Hepatic stellate cell (primary cell): ENCODE measurements around the gene B3GALT4.
A peak's percentile ranks its signal among the peaks of the same experiment; 100 is the strongest.

Source experiments
- DNase-seq: peaks from one replicate; pipeline ENCODE4 v3.0.0; 2011; ENCODE audit warnings: low spot score

The B3GALT4 gene

DNA sequence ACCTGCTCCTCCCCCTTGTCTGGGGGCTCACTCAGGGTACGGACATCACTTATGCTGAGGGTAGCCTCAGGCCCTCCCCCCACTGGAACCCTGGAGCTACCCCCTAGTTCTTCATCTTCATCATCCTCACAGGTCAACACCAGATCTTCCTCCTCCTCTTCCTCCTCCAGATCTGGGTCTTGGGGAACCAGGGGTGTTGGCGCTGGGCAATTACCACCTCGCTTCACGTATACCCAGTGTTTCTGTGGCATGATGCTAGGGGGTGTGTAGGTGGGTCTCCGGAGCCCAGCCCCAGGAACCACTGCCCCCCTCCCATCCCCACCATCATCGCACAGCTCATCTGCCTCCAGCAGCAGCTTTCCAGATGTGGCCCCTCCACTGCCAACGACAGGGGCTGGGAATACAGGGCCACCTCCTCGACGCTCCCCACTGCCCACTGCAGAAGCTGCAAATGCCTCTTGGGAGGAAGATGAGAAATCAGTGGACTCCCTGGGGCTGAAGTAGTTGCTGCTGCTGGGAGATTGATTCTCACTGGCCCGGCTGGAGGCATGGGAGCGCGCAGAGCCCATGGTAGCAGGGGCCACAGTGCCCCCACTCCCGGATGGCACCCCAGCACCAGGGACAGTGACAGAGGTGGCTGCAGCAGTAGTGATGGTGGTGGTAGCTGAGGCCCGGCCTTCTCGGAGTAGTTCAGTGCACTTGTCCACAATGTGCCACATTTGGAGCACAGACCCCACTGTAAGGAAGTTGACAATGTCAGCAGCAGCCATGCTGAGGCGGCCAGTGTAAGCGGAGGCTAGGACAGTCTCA lies 39.1 kb downstream of the B3GALT4 start:
- DNase-seq: no peak

- no peak for DNase-seq
Measured at GRCh38 chr6:33316603-33317418, 39.9 kb downstream of the B3GALT4 start.

- DNase-seq: peak; percentile 84
Measured at GRCh38 chr6:33317419-33317668, 40.4 kb downstream of the B3GALT4 start.

DNA sequence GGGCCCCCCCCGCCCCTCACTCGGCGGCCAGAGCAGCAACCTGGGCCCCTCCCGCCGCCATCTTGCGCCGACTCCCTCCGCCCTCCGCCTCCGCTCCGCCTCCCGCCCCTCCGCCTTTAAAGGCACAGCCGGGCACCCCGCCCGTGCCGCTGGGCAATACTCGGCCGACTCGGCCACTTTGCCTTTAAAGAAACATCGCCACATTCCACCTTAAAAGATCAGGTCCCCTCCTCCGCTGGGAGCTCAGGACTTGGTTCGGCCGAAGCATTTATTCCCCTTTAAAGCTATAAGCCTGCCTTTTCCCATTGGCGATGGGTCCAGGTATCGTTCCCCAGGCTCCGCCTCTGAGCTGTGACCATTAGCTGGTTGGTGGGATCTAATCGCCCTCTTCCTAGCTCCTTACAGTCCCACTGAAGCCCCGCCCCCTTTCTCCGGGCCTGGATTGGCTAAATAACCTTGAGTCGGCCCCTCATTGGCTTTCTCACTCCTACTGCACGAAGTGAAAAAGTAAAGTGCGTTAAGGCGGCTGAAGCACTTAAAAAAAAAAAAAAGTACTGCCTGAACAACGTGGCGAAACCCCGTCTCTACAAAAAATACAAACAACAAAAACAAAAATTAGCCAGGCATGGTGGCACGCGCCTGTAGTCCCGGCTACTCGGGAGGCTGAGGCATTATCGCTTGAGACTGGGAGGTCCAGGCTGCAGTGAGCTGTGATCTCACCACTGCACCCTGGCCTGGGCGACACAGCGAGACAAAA lies 40.9 kb downstream of the B3GALT4 start, which contains the start of gene ZBTB22:
Gene ZBTB22, minus strand, starts transcription at position 76 of the 757 bp plus-strand sequence. CDS start 828 bp downstream, outside the sequence.
- DNase-seq: peak; percentile 97

- DNase-seq: no peak
Measured at GRCh38 chr6:33318426-33319073, 41.6 kb downstream of the B3GALT4 start.

- DNase-seq: no peak
Measured at GRCh38 chr6:33319939-33320314, 43.0 kb downstream of the B3GALT4 start.

- peak; percentile 82 for DNase-seq
Measured at GRCh38 chr6:33320315-33321181, 43.6 kb downstream of the B3GALT4 start.

- no peak for DNase-seq
Measured at GRCh38 chr6:33321227-33321626, 44.3 kb downstream of the B3GALT4 start.

GRCh38 chr6:33323623-33323948 lies 46.7 kb downstream of the B3GALT4 start:
- no peak for DNase-seq

DNA sequence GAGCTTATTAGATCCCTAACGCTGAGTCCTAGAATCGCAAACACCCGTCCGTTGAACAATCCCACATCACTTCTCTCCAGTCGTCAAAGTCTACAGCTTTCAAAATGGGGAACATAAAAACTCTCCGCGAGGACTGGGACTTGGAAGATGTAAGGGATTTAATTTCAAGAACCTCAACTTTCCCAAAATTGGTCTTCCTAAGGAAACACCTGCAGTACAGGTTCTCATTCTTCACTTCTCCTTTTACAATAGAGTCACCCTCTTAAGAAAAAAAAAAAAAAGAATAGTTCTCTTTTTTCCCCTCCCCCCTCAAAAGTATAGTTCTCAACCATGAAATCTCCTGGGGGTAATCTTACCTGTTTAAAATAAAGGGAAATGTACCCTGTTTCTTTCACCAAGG lies 47.2 kb downstream of the B3GALT4 start:
- no peak for DNase-seq
